GM13977 (cell line): Measurements from ENCODE around the gene TMPRSS6.

ENCODE experiments used
- DNase-seq: peaks from one replicate; pipeline ENCODE4 v3.0.0; 2012; ENCODE audit warnings: low spot score
- CTCF ChIP-seq: IDR thresholded peaks from 2 replicates; pipeline ENCODE4 v1.5.1; 2012; ENCODE audit warnings: mild to moderate bottlenecking, control low read depth; ENCODE audit not compliant: insufficient read depth; ENCODE audit errors: extremely low read depth, missing control alignments
- in situ Hi-C: fragments of 300-500 bp; cut with MboI; formaldehyde crosslinking; loops from one replicate; pipeline ENCODE4 v1.12.0; 2022; ENCODE audit warnings: low sequenced_read_pairs, low pct_unique_long_range_greater_than_20kb, mixed read lengths, inconsistent platforms; ENCODE audit not compliant: unreplicated experiment

The TMPRSS6 gene

GRCh38 chr22:37084385-37084784, 25.1 kb downstream of the TMPRSS6 start:
- in situ Hi-C loops: no loop called here

GRCh38 chr22:37083914-37084313, 25.6 kb downstream of the TMPRSS6 start:
- DNase-seq: no peak
- in situ Hi-C loops: no loop called here
- no peak for TF ChIP-seq CTCF

More at GRCh38 chr22:37084385-37084784, 25.1 kb downstream of the TMPRSS6 start:
- DNase-seq: no peak
- TF ChIP-seq CTCF: no peak

GRCh38 chr22:37082251-37082873, 27.2 kb downstream of the TMPRSS6 start:
- no peak for DNase-seq
- in situ Hi-C loops: no loop called here
- no peak for TF ChIP-seq CTCF

GRCh38 chr22:37080838-37081237, 28.7 kb downstream of the TMPRSS6 start:
- no peak for DNase-seq
- TF ChIP-seq CTCF: no peak
- in situ Hi-C loops: no loop called here

GRCh38 chr22:37080438-37080837, 29.1 kb downstream of the TMPRSS6 start:
- no peak for TF ChIP-seq CTCF
- DNase-seq: no peak
- in situ Hi-C loops: no loop called here

- TF ChIP-seq CTCF: no peak
- in situ Hi-C loops: no loop called here
- DNase-seq: no peak
These were observed 29.8 kb downstream of the TMPRSS6 start for GRCh38 chr22:37079668-37080171.

GRCh38 chr22:37079158-37079557, 30.4 kb downstream of the TMPRSS6 start:
- no peak for DNase-seq
- no peak for TF ChIP-seq CTCF
- in situ Hi-C loops: no loop called here
